NCI-H774 (cell line): Measurements from ENCODE around the gene F13A1.

Source experiments
- DNase-seq: peaks from one replicate; lab custom pipeline; 2025; lab: John Stamatoyannopoulos, UW

Gene F13A1

DNA sequence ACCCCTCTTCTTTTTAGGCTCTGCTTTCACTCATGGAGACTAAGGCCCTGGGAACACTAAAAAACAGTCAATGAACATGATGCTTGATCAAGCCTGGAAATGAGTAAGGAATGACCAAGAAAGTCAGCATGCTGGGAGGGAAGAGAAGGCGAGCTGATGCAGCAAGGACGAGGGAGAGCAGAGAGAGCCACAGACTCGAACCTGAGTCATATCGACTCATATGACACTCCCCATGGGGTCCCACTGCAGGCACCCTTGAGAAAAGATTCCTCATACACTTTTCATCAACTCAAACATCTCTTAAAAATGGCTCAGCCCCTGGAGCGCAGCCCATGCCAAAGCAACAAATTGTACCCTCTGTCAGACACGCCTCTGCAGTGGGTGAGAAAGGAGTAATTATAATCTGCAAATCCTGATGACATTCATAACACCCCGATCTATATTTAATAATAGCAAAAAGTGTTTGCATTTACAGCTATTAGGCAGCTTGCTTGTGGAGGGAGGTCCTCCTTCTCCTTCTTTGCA, 127.2 kb downstream of the F13A1 start:
- DNase-seq = no peak

DNA sequence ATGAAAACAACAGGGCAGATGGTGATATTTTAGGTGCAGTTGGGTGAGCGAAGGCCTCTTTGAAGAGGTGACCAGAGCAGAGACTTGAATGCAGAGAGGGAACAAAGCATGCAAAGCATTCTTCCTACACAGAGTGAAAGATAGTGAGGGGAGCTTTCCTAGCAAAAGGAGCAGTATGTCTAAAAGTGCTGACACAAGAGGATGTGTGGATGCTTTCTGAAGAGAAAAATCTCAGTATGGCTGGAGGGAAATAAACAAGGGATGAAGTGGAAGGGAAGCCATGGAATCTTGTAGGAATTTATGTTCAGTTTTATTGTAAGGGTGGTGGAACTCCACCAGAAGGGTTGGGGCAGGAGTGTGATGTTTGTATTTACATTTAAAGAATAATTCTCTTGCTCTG, 128.6 kb downstream of the F13A1 start:
- DNase-seq = no peak

- DNase-seq = no peak
Measured at GRCh38 chr6:6191476-6191875, 129.0 kb downstream of the F13A1 start.

DNA sequence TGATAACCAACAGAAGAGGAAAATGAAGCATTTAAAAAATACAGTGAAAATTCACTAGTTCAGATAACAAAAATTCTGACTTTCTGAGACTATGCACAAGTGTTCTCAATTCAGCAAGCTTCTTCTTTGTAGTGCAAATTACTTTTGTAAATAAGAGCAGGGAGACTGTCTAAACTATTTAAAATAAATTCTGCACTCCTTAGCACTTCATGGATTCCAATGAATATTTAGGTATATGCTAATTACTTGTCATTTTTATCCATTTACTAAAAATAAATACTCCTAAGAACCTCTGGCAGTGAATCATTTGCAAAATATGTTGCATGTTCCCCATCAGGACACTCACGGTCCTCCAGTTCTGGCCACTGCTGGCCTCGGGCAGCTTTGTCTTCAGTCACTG, 139.8 kb downstream of the F13A1 start:
- no peak for DNase-seq

GRCh38 chr6:6179858-6180623, 140.4 kb downstream of the F13A1 start:
- DNase-seq = no peak

DNA sequence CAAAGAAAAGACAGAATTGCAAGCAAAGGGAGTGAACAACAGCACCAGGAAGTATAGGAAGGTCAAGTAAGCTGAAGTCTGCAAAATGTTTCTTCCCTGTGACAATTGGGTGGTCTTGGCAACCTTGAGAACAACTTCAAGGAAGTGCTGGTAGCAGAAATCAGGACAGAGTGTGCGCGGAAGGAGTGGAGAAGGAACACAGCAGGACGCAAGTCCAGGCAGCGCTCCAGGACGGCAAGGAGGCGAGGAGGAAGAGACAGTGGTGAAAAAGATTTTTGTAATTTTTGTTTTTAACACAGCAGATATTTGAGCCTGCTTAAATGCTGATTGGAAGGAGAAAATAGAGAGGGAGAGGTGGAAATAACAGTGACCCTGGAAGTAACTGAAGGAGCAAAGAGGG, 141.7 kb downstream of the F13A1 start:
- DNase-seq = no peak

DNA sequence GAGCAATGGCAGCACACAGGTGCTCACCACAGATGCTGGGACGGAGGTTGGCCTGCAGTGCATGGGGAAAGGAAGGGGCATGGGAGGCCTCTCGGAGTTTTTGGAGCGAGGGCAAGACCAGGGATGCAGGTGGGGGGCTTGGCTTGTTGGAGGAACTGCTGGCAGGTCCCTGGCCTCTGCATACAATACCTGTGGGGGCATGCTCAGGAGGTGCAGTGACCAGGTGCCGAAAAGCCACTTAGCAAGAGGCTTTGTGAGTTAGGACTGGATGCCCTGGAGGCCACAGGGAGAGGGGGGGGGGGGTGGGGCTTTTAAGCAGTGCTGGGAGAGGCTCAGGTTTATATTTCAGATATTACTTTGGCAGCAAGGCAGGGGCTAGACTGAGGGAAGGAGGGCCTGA, 142.7 kb downstream of the F13A1 start:
- no peak for DNase-seq

DNA sequence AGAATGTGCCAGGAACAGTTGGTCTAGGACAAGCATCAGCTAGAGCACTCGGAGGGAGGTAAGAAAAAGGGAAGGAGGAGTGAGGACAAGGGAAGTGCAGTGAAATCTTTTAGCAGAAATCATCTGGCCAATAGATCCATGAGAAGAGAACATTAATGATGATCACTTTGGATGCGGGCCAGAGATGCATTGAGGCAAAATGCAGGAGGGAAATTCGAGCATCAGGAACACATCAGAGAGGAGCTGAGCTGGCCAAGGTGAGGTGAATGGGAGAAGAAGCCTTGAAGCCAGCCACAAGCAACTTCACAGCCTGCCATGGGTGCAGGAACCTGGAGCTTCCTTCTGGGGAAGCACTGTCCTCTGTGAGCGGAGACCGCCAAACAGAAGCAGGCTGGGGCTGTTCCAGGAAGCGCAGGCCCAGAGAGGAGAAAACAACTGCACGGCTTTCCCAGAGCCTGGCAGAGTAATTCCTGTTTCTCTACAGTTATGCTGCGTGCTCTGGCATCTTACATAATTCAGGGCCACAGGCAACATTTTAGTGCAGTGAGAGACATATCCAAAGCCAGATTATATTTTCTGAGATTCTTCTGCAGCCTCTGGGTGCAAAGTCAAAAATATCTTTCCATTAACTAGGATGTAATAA, 143.8 kb downstream of the F13A1 start:
- DNase-seq = no peak

GRCh38 chr6:6176127-6176526, 144.3 kb downstream of the F13A1 start:
- DNase-seq = no peak

DNA sequence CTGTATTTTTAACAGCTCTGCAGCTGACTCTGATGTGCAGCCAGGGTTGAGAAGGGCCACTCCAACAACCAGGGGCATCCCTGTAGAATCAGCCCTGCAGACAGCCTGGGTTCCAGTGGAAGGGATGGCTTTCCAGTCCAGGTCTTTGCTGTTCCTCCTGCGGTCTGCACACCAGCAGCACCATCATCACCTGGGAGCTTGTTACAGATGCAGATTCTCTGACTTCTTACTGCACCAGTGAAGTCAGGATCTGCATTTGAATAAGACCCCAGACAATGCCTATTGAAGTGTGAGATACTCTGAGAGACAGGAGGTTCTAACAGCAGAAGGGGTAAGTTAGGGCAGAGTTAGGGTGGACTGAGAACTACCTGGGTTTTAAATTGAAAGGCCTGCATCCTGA, 151.3 kb downstream of the F13A1 start:
- no peak for DNase-seq

GRCh38 chr6:6166064-6166463, 154.4 kb downstream of the F13A1 start:
- no peak for DNase-seq

GRCh38 chr6:6164367-6164766, 156.1 kb downstream of the F13A1 start:
- DNase-seq = no peak

GRCh38 chr6:6154335-6154734, 166.1 kb downstream of the F13A1 start:
- DNase-seq = no peak

- DNase-seq = no peak
Measured at GRCh38 chr6:6152060-6152459, 168.4 kb downstream of the F13A1 start.

- DNase-seq = no peak
Measured at GRCh38 chr6:6148192-6148815, 172.2 kb downstream of the F13A1 start.

GRCh38 chr6:6131492-6132109, 188.9 kb downstream of the F13A1 start:
- DNase-seq = peak; percentile 1

DNA sequence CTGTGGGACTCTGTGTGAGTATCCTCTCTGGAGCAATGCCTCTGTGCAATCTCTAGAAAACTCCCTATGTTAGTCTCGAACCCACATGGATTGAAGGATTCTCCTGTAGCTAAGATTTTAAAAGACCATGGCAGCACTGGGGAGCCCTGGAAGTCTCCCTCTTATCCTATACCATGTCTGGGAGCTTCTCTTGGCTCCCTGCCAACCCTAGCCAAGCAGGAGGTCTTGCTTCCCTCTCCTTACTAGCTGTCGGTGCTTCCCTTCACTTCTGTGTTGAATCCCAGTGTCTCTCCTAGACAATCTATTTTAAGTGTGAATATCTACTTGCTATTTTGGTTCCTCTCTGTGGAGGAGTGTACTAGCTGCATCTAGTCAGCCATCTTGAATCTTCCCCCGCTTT, 195.0 kb downstream of the F13A1 start:
- DNase-seq = no peak

- DNase-seq = no peak
Measured at GRCh38 chr6:6123803-6124202, 196.7 kb downstream of the F13A1 start.

GRCh38 chr6:6121943-6122342, 198.5 kb downstream of the F13A1 start:
- DNase-seq = no peak

DNA sequence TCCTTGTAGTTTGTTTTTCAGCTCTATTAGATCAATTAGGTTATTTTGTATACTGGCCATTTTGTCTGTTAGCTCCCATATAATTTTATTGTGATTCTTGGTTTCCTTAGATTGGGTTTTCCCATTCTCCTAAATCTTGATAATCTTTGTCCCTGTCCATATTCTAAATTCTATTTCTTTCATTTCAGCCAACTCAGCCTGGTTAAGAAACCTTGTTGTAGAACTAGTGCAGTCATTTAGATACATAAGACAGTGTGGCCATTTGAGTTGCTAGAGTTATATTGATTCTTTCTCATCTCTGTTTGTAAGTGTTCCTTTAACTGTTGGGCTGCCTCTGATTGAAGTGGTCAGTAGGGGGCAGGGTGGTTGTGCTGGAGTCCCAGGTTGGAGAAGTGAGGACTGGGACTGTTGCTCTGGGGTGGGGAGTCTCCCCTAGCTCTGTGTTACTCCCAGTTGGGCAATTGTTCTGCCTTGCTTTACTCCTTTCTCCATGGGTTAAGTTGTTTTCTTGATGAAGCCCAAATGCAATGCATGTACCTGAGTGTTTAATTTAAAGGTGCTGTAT, 214.9 kb downstream of the F13A1 start:
- DNase-seq = no peak
